ENCODE results near the gene FRMPD4.

FRMPD4 gene

GRCh38 chrX:12410523-12410922 lies 272.2 kb downstream of the FRMPD4 start:
- DNase-seq (no peak), ATAC-seq (no peak)
- Mint-ChIP-seq H3K4me1 (no peaks in the 10 kb centered on the region), H3K9me3 (no peaks in the 10 kb centered on the region), H3K27ac (no peak overlapping the region), H3K27me3 (no peaks in the 10 kb centered on the region), H3K4me3 (no peak overlapping the region)

GRCh38 chrX:12411831-12412230 lies 273.6 kb downstream of the FRMPD4 start:
- no peak for DNase-seq
- Mint-ChIP-seq H3K4me3 (no peak overlapping the region), H3K9me3 (no peaks in the 10 kb centered on the region)

GRCh38 chrX:12412561-12412960 lies 274.3 kb downstream of the FRMPD4 start:
- H3K9me3 Mint-ChIP-seq = no peaks in the 10 kb centered on the region
- DNase-seq (no peak), ATAC-seq (no peak)
- H3K27ac Mint-ChIP-seq = no peak overlapping the region
- no peaks in the 10 kb centered on the region for H3K27me3 Mint-ChIP-seq
- no peak overlapping the region for H3K4me3 Mint-ChIP-seq
- no peaks in the 10 kb centered on the region for H3K4me1 Mint-ChIP-seq

More at GRCh38 chrX:12411831-12412230, 273.6 kb downstream of the FRMPD4 start:
- no peaks in the 10 kb centered on the region for H3K4me1 Mint-ChIP-seq
- no peak for ATAC-seq
- H3K27ac Mint-ChIP-seq = no peak overlapping the region
- H3K27me3 Mint-ChIP-seq = no peaks in the 10 kb centered on the region

- DNase-seq = no peak
- H3K4me1 Mint-ChIP-seq = no peaks in the 10 kb centered on the region
- peaks cover 12% of the 10 kb centered on the region for H3K27me3 Mint-ChIP-seq
- no peak for ATAC-seq
- H3K9me3 Mint-ChIP-seq = no peaks in the 10 kb centered on the region
- H3K4me3 Mint-ChIP-seq = no peak overlapping the region
- no peak overlapping the region for H3K27ac Mint-ChIP-seq
Observed at GRCh38 chrX:12419591-12419990, 281.3 kb downstream of the FRMPD4 start.

GRCh38 chrX:12421918-12422317 lies 283.6 kb downstream of the FRMPD4 start:
- peaks cover 12% of the 10 kb centered on the region for H3K27me3 Mint-ChIP-seq
- no peak overlapping the region for H3K27ac Mint-ChIP-seq
- no peak for DNase-seq
- H3K4me3 Mint-ChIP-seq = no peak overlapping the region
- ATAC-seq = no peak
- no peaks in the 10 kb centered on the region for H3K4me1 Mint-ChIP-seq
- H3K9me3 Mint-ChIP-seq = no peaks in the 10 kb centered on the region

GRCh38 chrX:12423346-12423745 lies 285.1 kb downstream of the FRMPD4 start:
- Mint-ChIP-seq H3K4me3 (no peak overlapping the region), H3K27me3 (peaks cover 12% of the 10 kb centered on the region), H3K4me1 (no peaks in the 10 kb centered on the region), H3K27ac (no peak overlapping the region), H3K9me3 (no peaks in the 10 kb centered on the region)
- ATAC-seq (no peak), DNase-seq (no peak)

GRCh38 chrX:12425496-12425895 lies 287.2 kb downstream of the FRMPD4 start:
- peaks cover 4% of the 10 kb centered on the region for H3K27me3 Mint-ChIP-seq
- H3K4me1 Mint-ChIP-seq = no peaks in the 10 kb centered on the region
- H3K9me3 Mint-ChIP-seq = no peaks in the 10 kb centered on the region
- no peak overlapping the region for H3K4me3 Mint-ChIP-seq
- no peak overlapping the region for H3K27ac Mint-ChIP-seq
- ATAC-seq (no peak), DNase-seq (no peak)

GRCh38 chrX:12426420-12426819 lies 288.1 kb downstream of the FRMPD4 start:
- H3K27ac Mint-ChIP-seq = no peak overlapping the region
- no peak for ATAC-seq
- no peak for DNase-seq
- H3K4me3 Mint-ChIP-seq = no peak overlapping the region
- H3K4me1 Mint-ChIP-seq = no peaks in the 10 kb centered on the region
- no peaks in the 10 kb centered on the region for H3K9me3 Mint-ChIP-seq
- no peaks in the 10 kb centered on the region for H3K27me3 Mint-ChIP-seq

- no peak overlapping the region for H3K4me3 Mint-ChIP-seq
- no peak for DNase-seq
- no peak overlapping the region for H3K27ac Mint-ChIP-seq
- H3K4me1 Mint-ChIP-seq = no peaks in the 10 kb centered on the region
- no peak for ATAC-seq
- H3K9me3 Mint-ChIP-seq = no peaks in the 10 kb centered on the region
- H3K27me3 Mint-ChIP-seq = no peaks in the 10 kb centered on the region
Observed at GRCh38 chrX:12434493-12434892, 296.2 kb downstream of the FRMPD4 start.

GRCh38 chrX:12439416-12439815 lies 301.1 kb downstream of the FRMPD4 start:
- no peaks in the 10 kb centered on the region for H3K27me3 Mint-ChIP-seq
- no peaks in the 10 kb centered on the region for H3K4me1 Mint-ChIP-seq
- ATAC-seq = no peak
- no peak overlapping the region for H3K27ac Mint-ChIP-seq
- no peak overlapping the region for H3K4me3 Mint-ChIP-seq
- no peak for DNase-seq
- no peaks in the 10 kb centered on the region for H3K9me3 Mint-ChIP-seq

- no peaks in the 10 kb centered on the region for H3K27me3 Mint-ChIP-seq
Observed at GRCh38 chrX:12440246-12440645, 302.0 kb downstream of the FRMPD4 start.

GRCh38 chrX:12441381-12442128 lies 303.3 kb downstream of the FRMPD4 start:
- no peak for DNase-seq
- Mint-ChIP-seq H3K4me3 (no peak overlapping the region), H3K27me3 (no peaks in the 10 kb centered on the region), H3K9me3 (no peaks in the 10 kb centered on the region), H3K4me1 (no peaks in the 10 kb centered on the region), H3K27ac (no peak overlapping the region)
- ATAC-seq = no peak

More at GRCh38 chrX:12440246-12440645, 302.0 kb downstream of the FRMPD4 start:
- Mint-ChIP-seq H3K27ac (no peak overlapping the region), H3K9me3 (no peaks in the 10 kb centered on the region), H3K4me1 (no peaks in the 10 kb centered on the region), H3K4me3 (no peak overlapping the region)
- DNase-seq (no peak), ATAC-seq (no peak)

- H3K27me3 Mint-ChIP-seq = no peaks in the 10 kb centered on the region
- H3K4me3 Mint-ChIP-seq = no peak overlapping the region
- no peaks in the 10 kb centered on the region for H3K4me1 Mint-ChIP-seq
- ATAC-seq (no peak), DNase-seq (no peak)
- no peaks in the 10 kb centered on the region for H3K9me3 Mint-ChIP-seq
- H3K27ac Mint-ChIP-seq = no peak overlapping the region
Observed at GRCh38 chrX:12443534-12444098, 305.3 kb downstream of the FRMPD4 start.

- ATAC-seq = no peak
- no peak for DNase-seq
- H3K27me3 Mint-ChIP-seq = no peaks in the 10 kb centered on the region
- H3K4me1 Mint-ChIP-seq = no peaks in the 10 kb centered on the region
- no peaks in the 10 kb centered on the region for H3K9me3 Mint-ChIP-seq
- H3K27ac Mint-ChIP-seq = no peak overlapping the region
- no peak overlapping the region for H3K4me3 Mint-ChIP-seq
Observed at GRCh38 chrX:12446342-12447075, 308.2 kb downstream of the FRMPD4 start.

- H3K27ac Mint-ChIP-seq = no peak overlapping the region
- H3K4me3 Mint-ChIP-seq = no peak overlapping the region
- H3K9me3 Mint-ChIP-seq = no peaks in the 10 kb centered on the region
- no peak for DNase-seq
- no peak for ATAC-seq
- no peaks in the 10 kb centered on the region for H3K4me1 Mint-ChIP-seq
- H3K27me3 Mint-ChIP-seq = no peaks in the 10 kb centered on the region
Observed at GRCh38 chrX:12447448-12448064, 309.3 kb downstream of the FRMPD4 start.

GRCh38 chrX:12452268-12452667 lies 314.0 kb downstream of the FRMPD4 start:
- Mint-ChIP-seq H3K27me3 (no peaks in the 10 kb centered on the region), H3K9me3 (no peaks in the 10 kb centered on the region), H3K4me1 (no peaks in the 10 kb centered on the region), H3K27ac (no peak overlapping the region), H3K4me3 (no peak overlapping the region)
- ATAC-seq (no peak), DNase-seq (no peak)
